Suppressor macrophage treated with lipopolysaccharide for 4 hours (primary cell): ENCODE results near the gene MAMLD1.
A peak's percentile ranks its signal among the peaks of the same experiment; 100 is the strongest.

Source experiments
- DNase-seq: peaks from one replicate; pipeline ENCODE4 v3.0.0-alpha.2; 2020

The MAMLD1 gene

DNA sequence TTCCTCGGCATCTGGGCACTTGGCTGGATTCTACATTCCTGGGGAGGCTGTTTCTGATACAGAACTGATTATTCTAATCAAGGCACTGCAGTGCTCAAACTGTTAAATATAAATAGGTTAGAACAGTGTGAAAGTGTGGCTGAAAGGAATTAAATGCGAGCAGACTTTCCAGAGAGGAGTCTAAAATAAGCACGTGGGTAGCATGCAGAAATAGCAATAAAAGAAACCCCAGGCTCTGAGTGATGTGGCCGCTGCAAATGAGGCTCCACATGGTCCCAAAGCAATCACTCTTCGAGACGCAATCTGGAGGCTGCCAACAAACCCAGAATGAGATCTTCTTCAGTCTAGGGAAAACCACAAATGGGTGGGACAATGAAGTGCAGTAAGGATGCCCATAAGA is 174.7 kb downstream of the MAMLD1 start:
- DNase-seq: no peak

DNA sequence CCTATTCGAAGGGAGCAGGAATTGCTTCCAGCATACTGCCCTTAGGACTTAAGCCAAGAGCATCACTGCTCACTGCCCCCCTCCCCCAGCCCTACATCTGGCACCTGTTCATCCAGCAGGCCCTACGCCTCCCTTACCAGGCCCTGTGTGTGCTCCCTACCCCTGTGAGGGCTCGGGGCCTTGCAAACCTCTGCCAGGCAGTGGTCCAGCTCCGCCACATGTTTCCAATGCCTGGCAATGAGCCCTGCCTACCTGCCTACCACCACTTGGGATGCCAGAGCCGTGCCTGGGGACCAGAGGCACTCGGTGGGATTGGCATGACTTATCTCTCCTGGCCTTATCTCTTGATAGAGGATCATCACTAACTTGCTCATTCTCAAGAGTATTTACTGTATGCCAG is 177.8 kb downstream of the MAMLD1 start:
- DNase-seq: no peak

DNA sequence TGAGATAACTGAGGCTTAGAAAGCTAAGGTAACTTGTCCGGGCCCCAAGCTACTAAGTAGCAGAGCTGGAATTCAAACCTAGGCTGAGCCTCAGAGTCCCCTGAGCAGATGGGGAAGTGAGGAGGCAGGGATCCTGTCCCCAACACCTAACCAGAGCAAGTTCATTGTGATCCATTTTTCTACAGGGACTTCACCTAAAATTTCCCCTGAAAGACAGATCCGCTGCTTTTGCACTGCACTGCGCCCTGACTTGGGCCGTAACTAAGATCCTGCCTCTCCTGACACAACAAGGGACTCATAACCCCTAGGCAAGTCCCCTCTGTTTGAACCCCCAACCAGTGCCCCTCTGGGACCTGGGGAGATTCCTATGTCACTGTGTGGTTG is 179.7 kb downstream of the MAMLD1 start:
- DNase-seq: no peak

DNA sequence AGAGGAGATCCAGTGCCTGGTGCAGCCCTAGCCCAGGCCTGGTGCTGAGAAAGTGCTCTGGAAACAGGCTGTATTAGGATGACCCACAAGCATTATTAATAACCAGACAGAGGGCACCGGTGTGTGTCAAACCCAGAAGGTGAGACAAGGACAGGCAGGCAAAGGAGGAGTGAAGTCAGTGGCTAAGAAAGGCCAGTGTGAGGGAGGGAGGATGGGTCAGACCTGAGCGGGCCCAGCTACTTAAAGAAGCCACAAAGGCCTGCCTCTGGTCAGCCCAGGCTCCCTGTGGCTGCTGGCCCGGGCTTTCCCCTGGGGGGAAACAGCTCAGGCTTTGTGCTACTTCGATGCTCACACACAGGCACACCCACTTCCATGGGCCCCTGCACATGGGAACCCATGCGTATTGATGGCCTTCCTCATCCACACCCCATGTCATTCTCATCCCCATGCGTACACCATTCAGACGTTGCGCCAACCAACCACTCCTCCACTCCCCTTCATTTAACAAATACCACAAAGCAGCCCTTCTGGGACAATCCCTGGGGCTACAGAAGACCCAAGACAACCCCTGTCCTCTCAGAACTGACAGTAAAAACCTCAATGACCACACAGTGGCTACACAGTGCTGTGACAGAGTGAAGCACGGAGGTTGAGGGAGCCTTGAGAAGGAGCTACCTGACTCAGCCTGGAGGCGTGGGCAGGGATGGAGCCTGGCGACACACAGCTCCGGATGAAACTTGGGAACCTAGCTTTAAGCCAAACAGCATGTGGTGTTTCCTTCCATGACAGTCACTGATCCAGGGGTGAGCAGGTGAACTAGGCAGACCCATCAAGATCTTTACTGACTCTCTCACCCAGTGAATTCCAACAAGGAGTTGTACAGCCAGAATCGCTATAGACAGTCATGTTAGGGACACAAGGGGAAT is 180.4 kb downstream of the MAMLD1 start:
- DNase-seq: no peak

DNA sequence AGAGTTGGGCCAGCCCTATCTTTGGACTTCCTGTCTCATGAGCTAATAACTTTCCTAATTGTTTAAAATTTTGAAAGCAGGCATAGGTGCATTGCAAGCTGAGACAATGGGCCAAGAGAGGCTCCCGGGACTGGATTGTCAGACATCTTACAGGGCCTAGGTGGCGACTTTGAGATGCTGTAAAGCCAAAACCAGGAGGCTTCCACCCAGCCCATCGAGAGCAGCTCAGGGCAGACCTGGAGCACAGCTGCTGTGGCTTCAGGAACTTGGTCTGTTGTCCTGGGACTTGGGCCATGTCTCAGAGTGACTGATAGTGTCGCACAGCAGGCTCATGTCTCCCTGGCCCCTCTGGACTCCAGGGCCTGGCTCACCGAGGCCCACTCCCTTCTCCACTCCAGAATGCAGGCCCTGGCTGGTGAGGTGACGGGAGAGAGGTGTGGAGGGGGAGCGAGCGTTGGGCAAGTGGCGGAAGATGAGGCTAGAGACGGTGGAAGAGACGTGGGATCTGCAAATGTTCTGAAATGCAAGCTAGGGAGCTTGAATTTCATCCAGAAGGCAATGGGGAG is 181.2 kb downstream of the MAMLD1 start:
- DNase-seq: no peak

DNA sequence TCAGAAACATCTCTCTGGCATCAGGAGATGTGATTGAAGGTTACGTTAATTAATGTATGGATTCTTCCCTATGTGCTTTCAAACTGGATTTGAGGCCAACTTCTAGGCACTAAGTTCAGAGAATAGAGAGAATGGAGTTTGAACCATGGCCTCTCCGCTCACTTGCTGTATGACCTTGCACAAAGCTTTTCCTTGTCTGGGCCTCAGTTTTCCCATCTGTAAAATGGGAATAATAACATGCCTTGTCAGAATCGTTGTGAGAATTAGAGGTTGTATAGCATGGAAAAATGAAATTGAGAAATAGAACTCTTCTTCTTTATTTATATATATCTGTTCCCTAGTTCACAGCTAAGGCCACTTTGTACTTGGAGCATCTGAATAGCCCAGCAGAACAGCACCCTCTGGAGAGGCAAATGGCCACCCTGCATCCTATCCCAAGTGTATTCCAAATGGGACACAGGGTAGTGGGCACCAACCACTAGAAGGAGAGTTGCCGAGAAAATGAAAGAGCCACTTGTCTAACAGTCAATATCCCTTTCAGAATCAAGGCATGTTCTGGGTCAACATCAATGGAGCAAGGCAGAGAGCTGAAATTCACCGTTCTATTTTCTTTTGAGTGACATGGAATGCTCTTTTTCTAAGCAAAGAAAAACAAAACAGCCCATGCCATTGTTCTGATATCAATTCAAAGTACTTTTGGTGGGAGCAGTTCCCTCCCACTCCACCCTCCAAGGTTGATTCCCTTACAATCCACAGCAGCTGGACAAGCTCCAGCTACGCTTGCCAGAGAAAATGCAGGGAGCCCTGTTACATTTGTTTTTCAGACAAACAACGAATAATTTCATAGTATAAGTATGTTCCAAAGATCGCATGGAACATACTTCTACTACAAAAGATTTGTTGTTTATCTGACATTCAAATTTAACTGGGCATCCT is 182.0 kb downstream of the MAMLD1 start:
- DNase-seq: no peak

DNA sequence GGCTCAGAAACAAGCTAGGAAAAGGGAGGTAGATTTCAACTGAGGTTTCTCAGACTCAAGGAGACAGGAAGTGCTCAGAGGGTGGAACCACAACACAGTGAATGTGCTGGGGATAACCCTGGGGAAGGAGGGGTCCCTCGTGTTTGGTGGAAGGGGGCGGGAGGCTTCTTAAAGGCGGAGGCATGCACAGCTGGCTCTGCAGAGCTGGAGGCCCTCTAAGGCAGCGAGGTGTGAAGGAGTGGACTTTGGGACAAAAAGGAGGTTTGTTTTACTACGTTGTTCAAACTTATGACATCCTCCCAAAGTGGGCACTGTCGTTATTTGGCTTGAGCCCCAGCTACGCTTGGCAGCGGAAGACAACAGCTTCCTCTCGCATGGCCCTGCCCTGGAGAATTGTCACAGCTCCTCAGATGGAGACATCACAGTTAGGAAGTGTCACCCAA is 183.6 kb downstream of the MAMLD1 start:
- DNase-seq: no peak

DNA sequence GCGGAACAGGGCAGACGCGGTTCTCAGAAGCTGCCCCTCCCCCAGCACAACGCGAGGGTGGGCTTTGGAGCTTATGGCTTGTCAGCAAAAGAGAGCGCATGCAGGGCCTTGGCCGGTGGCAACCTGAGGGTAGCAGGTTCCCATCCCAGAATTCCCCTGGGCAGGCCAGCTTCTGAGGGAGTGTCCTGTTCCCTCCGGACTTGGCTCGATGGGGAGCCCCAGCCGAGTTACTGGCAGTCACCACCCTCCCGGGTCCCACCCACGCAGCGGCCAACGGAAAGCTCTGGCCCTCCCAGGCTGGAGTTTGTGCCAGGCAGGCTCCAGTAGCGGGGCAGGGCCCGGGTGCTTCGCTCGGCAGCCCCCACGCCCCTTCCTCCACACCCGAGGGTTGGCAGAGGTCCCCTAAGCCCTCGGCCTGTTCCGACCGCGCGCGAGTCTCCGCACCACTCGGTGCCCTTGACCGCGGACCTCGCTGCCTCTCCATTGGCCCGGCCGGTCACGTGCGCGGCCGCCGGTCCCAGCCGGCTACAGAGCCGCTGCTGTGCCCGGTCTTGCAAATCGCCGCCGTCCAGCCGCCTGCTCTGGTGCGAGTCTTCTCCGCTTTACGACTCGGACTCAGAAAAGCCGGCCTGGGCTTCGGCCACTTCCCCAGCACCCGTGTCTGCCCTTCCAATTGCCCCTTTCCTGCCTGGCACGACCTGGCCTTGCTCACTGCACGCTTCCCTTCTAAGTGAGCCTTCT is 184.4 kb downstream of the MAMLD1 start:
- peak; percentile 59 for DNase-seq

DNA sequence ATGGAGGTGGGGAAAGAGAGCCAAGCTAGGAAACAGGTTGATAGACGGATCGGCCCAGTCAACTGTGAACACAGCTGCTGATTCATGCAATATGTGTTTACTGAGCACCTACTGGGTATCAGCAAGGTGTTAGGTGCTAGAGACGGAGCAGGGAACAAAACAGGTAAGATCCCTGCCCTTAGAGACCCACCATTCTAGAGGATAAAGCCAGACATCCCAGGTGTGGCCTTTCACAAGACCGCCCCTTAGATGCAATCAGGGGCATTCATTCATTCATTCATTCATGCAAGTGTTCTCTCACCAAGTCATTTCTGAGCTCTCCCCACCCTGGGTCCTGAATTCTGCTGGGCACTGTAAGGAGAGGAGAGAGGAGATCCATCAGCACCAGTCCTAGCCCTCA is 185.1 kb downstream of the MAMLD1 start:
- DNase-seq: no peak

DNA sequence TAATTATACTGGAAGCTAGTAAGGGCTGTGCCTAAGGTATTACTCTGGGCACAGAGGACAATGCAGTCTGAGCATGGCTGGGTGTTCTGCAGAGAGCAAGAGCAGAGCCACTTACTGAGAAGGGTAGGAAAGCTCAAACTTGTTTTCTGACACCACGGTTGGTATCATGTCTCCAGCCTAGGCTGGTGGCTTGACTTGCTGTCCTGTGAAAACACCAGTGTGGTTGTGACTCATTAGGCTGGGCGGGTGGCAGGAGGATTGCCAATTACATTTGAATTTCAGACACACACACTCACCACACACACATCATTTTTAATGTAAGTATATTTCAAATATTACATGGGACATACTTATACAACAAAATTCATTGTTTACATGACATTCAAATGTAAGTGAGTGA is 185.6 kb downstream of the MAMLD1 start:
- peak; percentile 32 for DNase-seq

DNA sequence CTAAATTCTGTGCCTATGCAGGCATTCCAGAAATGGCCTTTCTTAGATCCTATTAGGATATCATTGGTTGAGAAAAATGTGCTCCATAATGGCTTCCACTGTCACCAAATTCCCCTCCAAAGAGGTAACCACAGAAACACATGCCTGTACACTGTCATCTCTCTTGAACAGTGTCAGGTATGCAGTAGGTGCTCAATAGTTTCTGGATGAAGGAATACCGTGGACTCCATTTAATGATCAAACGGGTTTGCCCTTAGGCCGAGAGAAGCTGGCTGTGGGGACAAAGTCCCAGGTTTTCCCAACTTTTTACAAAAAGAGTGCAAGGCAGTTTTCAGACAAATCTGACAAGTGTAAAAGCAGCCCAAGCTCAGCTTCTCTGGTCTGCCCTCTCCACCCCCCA is 188.8 kb downstream of the MAMLD1 start:
- no peak for DNase-seq

DNA sequence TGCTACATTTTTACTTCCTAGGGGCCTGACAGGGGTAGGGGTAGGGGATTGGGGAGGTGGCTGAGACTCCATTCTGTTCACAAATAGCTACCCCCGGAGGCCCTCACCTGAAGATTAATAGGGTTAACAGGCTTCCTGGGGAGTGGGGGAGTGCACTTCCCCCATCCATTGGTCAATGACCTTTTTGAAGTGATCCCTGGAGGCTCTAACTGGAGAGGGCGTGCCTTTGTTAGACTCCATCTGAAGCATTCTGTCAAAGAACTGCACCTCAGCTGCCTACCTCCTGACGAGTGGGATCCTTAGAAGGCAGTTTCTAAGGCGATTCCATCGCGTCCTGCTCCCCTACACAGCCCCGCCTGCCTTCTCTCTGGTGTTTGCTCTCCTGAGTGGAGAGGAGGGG is 195.3 kb downstream of the MAMLD1 start:
- DNase-seq: no peak
